Endothelial cell (in vitro differentiated cells): ENCODE data around the gene XYLT1. TPM values are rescaled to one million over a fixed set of nuclear protein-coding genes. Genes with fewer than 3 reads are reported as not detected.

Experiments
- DNase-seq: peaks from one replicate; pipeline ENCODE4 v3.0.0; 2021; ENCODE audit warnings: low spot score
- H3K27ac Mint-ChIP-seq: one replicate; pipeline ENCODE4 v1.8.0; 2021; ENCODE audit warnings: mixed read lengths, inconsistent platforms; ENCODE audit not compliant: unreplicated experiment
- H3K27me3 Mint-ChIP-seq: one replicate; pipeline ENCODE4 v1.8.0; 2021; ENCODE audit warnings: mild to moderate bottlenecking, moderate library complexity, mixed read lengths, inconsistent platforms; ENCODE audit not compliant: unreplicated experiment
- H3K36me3 Mint-ChIP-seq: one replicate; pipeline ENCODE4 v1.8.0; 2021; ENCODE audit warnings: mild to moderate bottlenecking, low read depth, mixed read lengths, inconsistent platforms; ENCODE audit not compliant: unreplicated experiment
- H3K4me1 Mint-ChIP-seq: one replicate; pipeline ENCODE4 v1.8.0; 2021; ENCODE audit warnings: mild to moderate bottlenecking, mixed read lengths, inconsistent platforms; ENCODE audit not compliant: unreplicated experiment
- H3K4me3 Mint-ChIP-seq: one replicate; pipeline ENCODE4 v1.8.0; 2021; ENCODE audit warnings: mild to moderate bottlenecking, mixed read lengths, inconsistent platforms; ENCODE audit not compliant: unreplicated experiment
- H3K9me3 Mint-ChIP-seq: one replicate; pipeline ENCODE4 v1.8.0; 2021; ENCODE audit warnings: mixed read lengths, inconsistent platforms; ENCODE audit not compliant: unreplicated experiment
- CTCF ChIP-seq: fragments of 200-600 bp; sonication (generic); IDR thresholded peaks from one replicate; pipeline ENCODE4 v1.5.0; 2021; ENCODE audit warnings: antibody characterized with exemption; ENCODE audit not compliant: unreplicated experiment
- total RNA-seq: library from RNA; stranded (reverse); fragmentation: NEBNext Ultra II Directional; extraction: Animal tissue kit (Norgen Biotek cat#: 25700); gene quantifications from one replicate; pipeline ENCODE4 v1.2.1, GENCODE V29; 2021; ENCODE audit not compliant: unreplicated experiment

The XYLT1 gene
- total RNA-seq, 1 donor from 2014 or later, result 11.1 TPM

GRCh38 chr16:17354141-17354601 is 116.6 kb downstream of the XYLT1 start:
- no peak for DNase-seq
- TF ChIP-seq CTCF, result no peak
- H3K4me1 Mint-ChIP-seq, result peaks cover 27% of the 10 kb centered on the region
- H3K27me3 Mint-ChIP-seq, result no peaks in the 10 kb centered on the region
- no peak overlapping the region for H3K27ac Mint-ChIP-seq
- H3K9me3 Mint-ChIP-seq, result no peaks in the 10 kb centered on the region
- no peak overlapping the region for H3K4me3 Mint-ChIP-seq
- H3K36me3 Mint-ChIP-seq, result no peaks in the 10 kb centered on the region

DNA sequence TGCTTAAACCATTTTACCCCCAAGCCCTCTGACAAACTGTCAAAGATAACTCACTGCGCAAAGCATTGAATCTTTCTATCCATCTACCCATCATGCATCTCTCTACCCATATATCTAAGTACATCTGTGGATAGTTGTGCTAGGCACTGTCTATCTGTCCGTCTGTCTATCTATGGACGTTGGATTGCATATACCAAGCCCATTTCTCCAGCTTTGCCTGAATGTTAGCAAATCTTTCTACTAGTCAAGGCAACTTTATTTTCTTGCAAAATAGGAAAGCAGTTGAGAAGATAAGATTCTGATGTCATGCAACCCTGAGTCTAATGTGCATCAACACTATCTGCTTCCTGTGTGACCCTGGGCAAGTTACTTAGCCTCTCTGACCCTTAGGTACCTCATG is 117.2 kb downstream of the XYLT1 start:
- no peak for TF ChIP-seq CTCF
- Mint-ChIP-seq H3K27ac (no peak overlapping the region), H3K9me3 (no peaks in the 10 kb centered on the region), H3K36me3 (no peaks in the 10 kb centered on the region), H3K4me3 (no peak overlapping the region), H3K4me1 (peaks cover 24% of the 10 kb centered on the region), H3K27me3 (peaks cover 1% of the 10 kb centered on the region)
- no peak for DNase-seq

DNA sequence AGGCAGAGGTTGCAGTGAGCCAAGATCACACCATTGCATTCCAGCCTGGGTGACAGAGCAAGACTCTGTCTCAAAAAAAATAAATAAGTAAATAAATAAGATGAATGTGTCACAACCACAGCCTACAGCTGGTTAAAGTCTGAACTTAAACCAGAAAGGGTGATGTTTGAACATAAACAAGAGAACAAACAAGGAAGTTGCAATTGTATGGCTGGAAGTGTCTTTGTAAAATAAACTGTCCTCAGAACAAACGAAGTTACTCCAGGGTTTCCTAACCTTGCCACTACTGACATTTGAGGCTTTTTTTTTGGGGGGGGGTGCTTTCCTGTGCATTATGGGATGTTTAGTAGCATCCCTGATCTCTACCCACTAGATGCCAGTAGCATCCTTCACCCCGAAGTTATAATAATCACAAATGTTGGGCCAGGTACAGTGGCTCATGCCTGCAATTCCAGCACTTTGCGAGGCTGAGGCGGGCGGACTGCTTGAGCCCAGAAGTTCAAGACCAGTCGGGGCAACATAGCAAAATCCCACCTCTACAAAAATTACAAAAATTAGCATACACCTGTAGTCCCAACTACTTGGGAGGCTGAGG is 119.2 kb downstream of the XYLT1 start:
- H3K4me1 Mint-ChIP-seq, result peaks cover 11% of the 10 kb centered on the region
- H3K27ac Mint-ChIP-seq, result no peak overlapping the region
- H3K4me3 Mint-ChIP-seq, result no peak overlapping the region
- no peaks in the 10 kb centered on the region for H3K36me3 Mint-ChIP-seq
- TF ChIP-seq CTCF, result no peak
- DNase-seq, result no peak
- no peaks in the 10 kb centered on the region for H3K9me3 Mint-ChIP-seq
- H3K27me3 Mint-ChIP-seq, result peaks cover 3% of the 10 kb centered on the region

- peaks cover 10% of the 10 kb centered on the region for H3K4me1 Mint-ChIP-seq
- no peaks in the 10 kb centered on the region for H3K9me3 Mint-ChIP-seq
- no peak for TF ChIP-seq CTCF
- H3K27ac Mint-ChIP-seq, result no peak overlapping the region
- H3K27me3 Mint-ChIP-seq, result peaks cover 3% of the 10 kb centered on the region
- H3K4me3 Mint-ChIP-seq, result no peak overlapping the region
- DNase-seq, result no peak
- no peaks in the 10 kb centered on the region for H3K36me3 Mint-ChIP-seq
Observed at GRCh38 chr16:17350207-17350606, 120.6 kb downstream of the XYLT1 start.

DNA sequence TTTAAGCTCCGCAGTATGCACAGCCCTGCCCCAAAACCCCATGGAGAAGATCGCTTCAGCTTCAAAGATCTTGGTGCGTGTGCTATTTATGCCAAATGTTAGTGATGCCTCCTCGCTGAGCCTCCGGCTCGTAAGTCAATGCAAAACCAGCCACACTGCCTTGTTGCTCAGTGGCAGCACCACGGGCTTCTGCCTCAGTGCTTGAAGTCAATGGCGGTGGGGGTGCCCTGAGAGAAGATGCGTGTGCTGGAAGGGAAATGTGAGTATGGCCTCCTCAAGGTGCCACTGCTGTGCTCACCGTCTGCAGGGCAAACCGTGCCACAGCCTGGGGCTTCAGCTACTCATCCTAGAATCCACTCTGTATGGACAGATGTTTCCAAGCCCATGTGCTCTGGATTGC is 121.9 kb downstream of the XYLT1 start:
- H3K9me3 Mint-ChIP-seq, result no peaks in the 10 kb centered on the region
- peaks cover under 1% of the 10 kb centered on the region for H3K36me3 Mint-ChIP-seq
- peaks cover 4% of the 10 kb centered on the region for H3K27me3 Mint-ChIP-seq
- H3K4me3 Mint-ChIP-seq, result no peak overlapping the region
- H3K4me1 Mint-ChIP-seq, result peaks cover 10% of the 10 kb centered on the region
- no peak for TF ChIP-seq CTCF
- H3K27ac Mint-ChIP-seq, result no peak overlapping the region
- no peak for DNase-seq
